AG09319 (cell line): ENCODE results near the gene CCSER1.
"Not testable (repeated sequence)": the region's sequence is repeated elsewhere in the genome, so short reads cannot be mapped to it uniquely, and the experiment has no call there.

ENCODE experiments used
- DNase-seq: peaks from one replicate; pipeline ENCODE4 v3.0.0-alpha.2; 2010; ENCODE audit warnings: low read depth; ENCODE audit errors: extremely low read depth
- TF ChIP-seq, protein P1 (sequence below): IDR thresholded peaks from 2 replicates; pipeline ENCODE4 v1.5.1; 2011; ENCODE audit warnings: low read depth, mild to moderate bottlenecking, inconsistent platforms, low read length, moderate library complexity

CCSER1 gene

DNA sequence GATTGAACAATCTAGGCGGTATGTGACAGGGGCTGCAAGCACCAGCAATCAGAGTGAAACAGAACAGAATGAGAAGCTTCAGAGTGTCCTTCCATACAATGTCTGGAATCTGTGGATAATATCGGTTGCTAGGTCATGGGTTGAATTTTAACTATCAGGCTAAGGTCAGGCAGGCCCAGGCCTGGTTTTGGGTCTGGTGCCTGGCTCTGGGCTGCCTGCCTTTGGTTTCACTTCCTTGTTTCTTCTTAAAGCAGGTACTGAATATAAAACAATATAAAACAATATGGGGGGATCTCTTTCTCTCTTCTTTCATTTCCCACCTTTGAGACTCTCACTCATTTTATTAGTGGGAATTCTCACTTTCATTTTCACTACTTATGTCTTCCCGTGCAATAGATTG, 962.0 kb downstream of the CCSER1 start:
- no peak for DNase-seq
- TF ChIP-seq, protein P1, sequence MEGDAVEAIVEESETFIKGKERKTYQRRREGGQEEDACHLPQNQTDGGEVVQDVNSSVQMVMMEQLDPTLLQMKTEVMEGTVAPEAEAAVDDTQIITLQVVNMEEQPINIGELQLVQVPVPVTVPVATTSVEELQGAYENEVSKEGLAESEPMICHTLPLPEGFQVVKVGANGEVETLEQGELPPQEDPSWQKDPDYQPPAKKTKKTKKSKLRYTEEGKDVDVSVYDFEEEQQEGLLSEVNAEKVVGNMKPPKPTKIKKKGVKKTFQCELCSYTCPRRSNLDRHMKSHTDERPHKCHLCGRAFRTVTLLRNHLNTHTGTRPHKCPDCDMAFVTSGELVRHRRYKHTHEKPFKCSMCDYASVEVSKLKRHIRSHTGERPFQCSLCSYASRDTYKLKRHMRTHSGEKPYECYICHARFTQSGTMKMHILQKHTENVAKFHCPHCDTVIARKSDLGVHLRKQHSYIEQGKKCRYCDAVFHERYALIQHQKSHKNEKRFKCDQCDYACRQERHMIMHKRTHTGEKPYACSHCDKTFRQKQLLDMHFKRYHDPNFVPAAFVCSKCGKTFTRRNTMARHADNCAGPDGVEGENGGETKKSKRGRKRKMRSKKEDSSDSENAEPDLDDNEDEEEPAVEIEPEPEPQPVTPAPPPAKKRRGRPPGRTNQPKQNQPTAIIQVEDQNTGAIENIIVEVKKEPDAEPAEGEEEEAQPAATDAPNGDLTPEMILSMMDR: no peak

DNA sequence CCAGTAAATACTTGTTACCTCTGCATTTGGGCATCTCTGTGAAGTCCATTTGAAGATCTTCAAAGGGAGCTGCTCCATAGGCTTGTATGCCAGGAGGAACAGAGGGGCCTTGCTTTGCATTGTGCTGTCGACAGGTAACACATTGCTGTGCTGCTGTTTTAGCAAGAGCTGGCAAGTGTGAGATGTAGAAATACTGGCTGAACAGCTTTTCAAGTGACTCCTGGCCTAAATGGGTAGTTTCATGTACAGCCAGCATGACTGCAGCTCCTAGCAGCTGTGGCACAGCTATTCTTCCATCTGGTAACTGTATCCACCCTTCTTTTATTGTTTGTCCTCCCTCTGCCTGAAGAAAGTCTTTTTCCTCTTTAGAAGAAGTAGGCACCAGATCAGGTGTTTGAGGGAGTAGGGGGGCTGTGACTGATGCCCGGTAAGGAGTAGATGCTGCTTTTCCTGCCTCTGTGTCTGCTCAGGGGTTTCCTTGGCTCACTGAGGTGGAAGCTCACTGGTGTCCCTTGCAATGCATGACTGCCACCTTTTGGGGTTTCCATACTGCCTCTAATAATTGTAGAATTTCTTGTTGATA, 965.3 kb downstream of the CCSER1 start:
- no peak for DNase-seq
- TF ChIP-seq, protein P1: no peak

DNA sequence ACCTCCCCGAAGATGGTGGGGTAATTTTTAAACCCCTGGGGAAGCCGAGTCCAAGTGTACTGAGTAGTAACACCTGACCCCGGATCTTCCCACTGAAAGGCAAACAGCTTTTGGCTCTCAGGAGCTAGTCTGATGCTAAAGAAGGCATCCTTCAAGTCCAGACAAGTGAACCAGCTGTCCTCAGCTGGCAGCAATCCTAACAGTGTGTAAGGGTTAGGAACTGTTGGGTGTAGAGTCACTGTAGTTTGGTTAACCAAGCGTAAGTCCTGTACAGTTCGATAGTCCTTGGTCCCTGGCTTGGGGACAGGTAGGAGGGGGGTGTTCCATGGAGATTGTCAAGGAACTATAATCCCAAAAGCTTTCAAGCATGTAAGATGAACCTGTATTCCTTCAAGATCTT, 967.0 kb downstream of the CCSER1 start:
- DNase-seq: not testable (repeated sequence)

DNA sequence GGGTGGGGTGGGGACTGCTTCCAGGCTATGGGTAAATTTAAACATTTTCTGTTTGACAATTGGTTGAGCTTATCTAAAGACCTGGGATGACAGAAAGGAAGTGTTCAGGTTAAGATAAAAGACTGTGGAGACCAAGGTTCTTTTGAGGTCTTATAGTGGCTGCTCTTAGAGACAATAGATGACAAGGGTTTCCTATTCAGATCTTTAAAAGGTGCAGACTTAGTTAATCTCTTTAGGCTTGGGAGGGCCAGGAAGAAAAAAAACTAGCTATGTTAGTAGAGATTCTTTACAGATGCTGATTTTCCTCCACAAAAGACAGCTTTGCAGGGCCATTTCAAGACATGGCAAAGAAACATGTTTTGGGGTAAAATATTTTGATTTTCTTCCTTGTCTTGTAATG, 972.5 kb downstream of the CCSER1 start:
- DNase-seq: no peak
- TF ChIP-seq, protein P1: no peak

DNA sequence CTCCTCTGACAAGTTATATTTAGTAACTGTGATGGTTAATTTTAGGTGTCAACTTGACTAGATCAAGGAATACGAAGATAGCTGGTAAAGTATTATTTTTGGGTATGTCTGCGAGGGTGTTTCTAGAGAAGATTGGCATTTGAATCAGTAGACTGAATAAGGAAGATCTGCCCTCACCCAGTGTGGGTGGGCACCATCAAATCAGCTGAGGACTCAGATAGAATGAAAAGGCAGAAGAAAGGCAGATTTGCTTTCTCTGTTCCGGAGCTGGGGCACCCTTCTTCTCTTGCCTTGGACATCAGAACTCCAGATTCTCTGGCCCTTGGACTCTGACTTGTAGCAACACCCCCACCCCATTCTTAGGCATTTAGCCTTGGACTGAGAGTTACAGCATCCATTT, 981.6 kb downstream of the CCSER1 start:
- DNase-seq: no peak
- TF ChIP-seq, protein P1: no peak

DNA sequence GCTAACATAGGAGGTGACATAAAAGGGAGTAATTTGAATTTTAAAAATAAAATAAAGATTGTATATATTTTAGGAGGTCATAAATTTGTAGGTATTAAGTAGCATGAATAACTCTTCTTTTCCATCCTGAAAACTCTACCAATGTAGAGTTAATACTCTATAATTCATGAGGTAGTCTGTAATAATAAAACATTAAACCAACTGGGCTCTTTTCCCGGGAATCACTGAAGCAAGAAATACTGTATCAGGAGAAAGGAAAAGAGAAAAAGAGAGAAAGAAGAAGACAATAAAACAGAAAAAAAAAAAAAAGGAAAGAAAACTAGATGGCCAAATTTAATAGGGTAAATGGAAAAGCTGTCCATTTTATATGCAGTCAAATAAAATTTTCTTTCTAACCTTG, 984.4 kb downstream of the CCSER1 start:
- DNase-seq: no peak
- TF ChIP-seq, protein P1: no peak

DNA sequence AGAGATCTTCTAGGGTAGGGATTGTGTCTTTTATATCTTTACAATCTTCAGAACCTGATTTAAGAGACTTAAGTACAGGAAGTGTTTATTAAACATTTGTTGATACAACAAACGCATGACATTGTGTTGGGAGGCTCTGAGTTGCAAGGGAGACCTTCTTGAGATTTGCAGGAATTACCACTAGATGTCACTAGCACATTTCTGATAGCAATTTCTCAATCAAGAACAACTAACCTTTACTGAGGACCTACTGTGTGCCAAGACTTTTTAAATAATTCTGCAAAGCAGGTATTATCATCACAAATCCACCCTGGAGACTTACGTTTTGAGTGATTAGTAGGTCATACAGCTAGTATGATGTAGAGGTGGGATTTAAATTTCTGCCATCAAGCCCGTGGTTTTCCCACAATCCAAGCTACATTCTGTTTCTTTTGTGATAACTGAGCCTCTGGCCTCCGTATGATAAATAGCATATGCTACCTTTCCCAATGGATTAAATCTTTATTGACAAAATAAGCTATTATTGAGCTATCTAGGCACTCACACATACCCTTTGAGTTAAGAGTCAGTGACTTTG, 986.0 kb downstream of the CCSER1 start:
- no peak for DNase-seq
- TF ChIP-seq, protein P1: peak; percentile 9

DNA sequence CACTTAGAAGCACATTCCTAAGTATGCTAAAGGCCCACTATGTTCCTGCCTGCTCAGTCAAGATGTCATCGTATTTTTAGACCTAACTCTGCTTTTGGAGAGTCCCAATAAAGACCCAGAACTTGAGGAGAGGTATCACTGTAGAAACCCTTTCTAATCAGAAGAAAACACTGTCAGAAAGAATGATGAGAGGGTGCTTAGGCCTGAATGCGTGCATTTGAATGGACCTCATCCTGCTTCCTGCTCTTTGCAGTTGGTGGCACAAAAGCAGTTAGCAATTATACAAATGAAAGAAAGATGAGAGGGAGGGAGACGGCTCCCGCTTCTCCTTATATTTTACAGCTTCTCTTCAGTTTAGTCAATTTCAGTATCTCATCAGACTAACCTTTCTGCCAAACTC, 987.2 kb downstream of the CCSER1 start:
- no peak for DNase-seq

More for the DNA sequence above, 987.2 kb downstream of the CCSER1 start:
- TF ChIP-seq, protein P1: no peak
